ACHN (cell line): Measurements from ENCODE around the gene ATP7A.
"Not testable (repeated sequence)": the region's sequence is repeated elsewhere in the genome, so short reads cannot be mapped to it uniquely, and the experiment has no call there.

Source experiments
- DNase-seq: peaks from one replicate; pipeline ENCODE4 v3.0.0-alpha.2; 2015
- in situ Hi-C: cut with HindIII; loops from 2 replicates; pipeline ENCODE4 v1.10.0; 2017; ENCODE audit warnings: low sequenced_read_pairs, low pct_ligation_motif_present, low pct_unique_long_range_greater_than_20kb

ATP7A gene

DNA sequence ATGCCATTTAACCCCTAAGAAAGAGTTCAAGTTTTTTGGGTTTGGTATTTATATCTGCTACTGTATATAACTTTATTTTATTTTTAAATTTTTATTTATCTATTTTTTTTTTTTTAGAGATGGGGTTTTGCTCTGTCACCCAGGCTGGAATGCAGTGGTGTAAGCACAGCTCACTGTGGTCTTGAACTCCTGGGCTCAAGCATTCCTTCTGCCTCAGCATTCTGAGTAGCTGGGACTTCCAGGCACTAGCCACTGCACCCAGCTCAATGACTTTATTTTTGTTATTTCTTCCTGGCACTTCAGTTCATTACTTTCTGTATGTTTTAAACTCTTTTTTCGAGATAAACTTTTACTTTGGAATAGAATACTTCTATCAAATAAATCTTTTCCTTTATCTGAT, 101.4 kb downstream of the ATP7A start:
- in situ Hi-C loops: no loop called here
- no peak for DNase-seq

DNA sequence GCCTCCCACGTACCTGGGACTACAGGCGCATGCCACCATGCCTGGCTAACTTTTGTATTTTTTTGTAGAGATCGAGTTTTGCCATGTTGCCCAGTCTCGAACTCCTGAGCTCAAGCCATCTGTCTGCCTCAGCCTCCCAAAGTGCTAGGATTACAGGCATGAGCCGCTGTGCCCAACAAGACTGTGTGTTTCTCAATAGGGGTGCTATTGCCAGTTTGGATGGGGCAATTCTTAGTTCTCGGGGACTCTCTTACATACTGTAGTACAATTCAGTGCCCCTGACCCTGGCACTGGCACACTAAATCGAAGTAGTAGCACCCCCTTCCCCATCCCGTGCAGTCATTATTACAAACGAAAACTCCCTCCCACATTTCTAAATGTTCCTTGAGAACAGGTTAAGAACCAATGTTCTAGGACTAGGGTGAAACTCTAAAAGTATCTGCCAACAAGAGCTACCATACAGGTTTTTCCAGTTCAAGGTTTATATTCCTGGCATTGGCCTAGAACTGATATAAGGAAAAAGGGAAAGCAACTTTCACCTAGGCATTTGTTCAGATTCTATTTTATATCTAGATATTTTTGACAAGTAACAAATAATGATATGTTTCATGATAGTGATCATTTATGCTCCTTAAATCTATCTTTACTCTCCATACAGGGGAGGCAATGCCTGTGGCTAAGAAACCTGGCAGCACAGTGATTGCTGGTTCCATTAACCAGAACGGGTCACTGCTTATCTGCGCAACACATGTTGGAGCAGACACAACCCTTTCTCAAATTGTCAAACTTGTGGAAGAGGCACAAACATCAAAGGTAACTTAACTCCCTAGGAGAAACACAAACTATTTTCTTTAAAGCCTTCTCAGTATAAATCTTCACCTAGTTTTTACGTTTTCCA, 109.3 kb downstream of the ATP7A start:
- in situ Hi-C loops: no loop called here
- no peak for DNase-seq

DNA sequence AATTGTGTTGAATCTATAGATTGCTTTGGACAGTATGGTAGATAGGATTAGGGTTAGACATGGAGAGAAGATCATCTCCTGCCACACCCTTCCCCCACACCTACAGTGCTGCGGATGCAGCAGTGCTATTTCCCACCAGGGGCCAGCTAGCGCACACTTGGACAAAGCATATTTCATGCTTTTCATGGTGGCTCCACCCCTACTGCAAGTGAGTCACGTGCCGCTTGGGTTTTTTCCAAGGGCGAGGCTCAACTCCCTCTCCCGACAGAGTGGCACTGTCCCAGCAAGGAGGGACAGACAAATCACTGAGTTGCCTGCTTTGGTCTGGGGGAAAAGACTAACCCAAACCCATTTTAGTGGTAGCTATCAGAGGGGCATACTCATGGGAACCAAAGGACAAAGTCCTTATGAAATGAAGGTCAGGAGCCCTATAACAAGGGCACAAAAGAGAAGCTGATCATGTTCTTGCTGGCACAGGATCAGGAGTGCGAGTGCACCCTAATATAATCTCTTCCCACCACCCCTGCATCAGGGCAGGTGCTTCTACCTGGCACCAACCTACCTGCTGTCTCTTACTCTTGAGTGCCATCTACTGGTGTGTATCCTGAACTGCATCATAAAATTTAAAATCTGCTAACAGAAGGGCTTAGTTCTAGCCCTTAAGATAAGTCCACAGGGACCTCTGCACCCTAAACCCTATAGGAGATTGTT, 114.0 kb downstream of the ATP7A start:
- peak; percentile 8 for DNase-seq
- in situ Hi-C loops: no loop called here

DNA sequence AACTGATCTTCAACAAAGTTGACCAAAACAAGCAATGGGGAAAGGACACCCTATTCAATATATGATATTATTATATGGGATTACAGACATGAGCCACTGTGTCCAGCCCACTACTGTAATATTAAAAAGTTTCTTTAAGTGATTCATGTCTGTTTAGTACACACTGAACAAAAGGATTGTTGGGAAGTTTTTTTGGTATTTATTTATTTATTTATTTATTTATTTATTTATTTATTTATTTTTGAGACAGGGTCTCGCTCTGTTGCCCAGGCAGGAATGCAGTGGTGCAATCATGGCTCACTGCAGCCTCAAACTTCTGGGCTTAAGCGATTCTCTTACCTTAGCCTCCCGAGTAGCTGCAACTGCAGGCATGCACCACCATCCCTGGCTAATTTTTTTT, 117.3 kb downstream of the ATP7A start:
- in situ Hi-C loops: no loop called here
- no peak for DNase-seq

DNA sequence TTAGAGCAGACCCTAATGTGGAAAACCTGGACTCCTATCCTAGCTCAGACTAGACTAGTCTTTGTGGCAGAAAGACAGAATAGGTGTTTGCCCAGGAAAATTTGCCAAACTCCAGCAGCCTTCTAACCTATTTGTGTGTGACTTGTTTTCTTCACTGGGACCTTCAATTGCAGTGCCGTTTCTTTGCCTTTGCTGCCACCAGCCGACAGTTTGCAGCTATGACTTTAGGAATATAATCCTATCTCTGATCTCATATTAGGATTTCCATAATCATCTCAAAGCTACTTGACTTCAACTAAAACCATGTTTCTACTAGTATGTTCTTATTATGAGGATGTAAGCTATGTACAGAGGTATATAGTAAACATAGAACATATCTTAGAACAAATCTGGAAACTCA, 119.2 kb downstream of the ATP7A start:
- DNase-seq: peak; percentile 41
- in situ Hi-C loops: no loop called here

DNA sequence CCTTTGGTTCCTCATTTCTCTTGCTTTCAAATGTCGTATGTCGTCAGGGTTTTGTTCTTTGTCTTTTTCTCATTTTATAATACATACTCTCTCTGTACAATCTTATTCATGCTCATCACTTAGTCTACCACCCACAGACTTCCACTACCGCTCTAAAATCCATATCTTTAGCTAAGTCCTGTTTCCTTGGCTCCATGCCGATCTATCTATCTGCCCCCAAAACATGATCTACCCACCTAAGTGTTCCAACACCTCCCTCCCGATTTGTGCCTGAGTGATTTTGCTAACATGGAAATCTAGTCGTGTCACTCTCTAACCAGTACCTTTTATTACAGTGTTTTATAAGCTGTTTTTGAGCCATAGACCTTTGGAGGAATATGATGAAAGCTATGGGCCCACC, 124.6 kb downstream of the ATP7A start:
- in situ Hi-C loops: no loop called here
- no peak for DNase-seq

DNA sequence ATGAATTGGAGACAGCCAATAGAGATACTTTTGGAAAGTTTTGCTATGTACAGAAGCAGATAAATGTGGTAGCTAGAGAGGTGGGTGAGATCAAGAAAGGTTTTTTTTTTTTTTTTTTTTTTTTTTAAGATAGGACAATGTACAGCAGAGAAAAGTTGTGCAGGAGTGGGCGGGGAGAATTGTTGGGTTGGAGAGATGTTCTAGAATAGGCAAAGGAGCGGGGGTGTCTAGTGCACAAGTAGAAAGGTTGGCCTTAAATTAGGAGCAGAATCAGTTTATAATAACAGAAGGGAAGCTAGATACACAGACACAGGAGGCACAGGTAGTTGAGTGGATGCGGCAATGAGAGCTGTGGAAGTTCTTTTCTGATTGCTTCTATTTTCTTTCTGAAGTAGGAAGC, 127.4 kb downstream of the ATP7A start:
- in situ Hi-C loops: no loop called here
- no peak for DNase-seq

DNA sequence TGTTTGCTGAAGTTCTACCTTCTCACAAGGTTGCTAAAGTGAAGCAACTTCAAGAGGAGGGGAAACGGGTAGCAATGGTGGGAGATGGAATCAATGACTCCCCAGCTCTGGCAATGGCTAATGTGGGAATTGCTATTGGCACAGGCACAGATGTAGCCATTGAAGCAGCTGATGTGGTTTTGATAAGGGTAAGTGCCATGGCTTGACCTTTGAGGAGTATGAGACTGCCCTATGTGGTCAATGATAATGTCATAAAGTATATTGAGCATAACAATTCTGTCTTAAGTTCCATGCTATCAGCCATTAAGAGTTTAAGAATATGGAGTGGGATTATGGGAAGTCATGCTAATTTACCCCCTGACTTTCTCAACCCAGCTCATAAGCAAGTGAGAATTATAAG, 132.1 kb downstream of the ATP7A start:
- DNase-seq: no peak
- in situ Hi-C loops: no loop called here

DNA sequence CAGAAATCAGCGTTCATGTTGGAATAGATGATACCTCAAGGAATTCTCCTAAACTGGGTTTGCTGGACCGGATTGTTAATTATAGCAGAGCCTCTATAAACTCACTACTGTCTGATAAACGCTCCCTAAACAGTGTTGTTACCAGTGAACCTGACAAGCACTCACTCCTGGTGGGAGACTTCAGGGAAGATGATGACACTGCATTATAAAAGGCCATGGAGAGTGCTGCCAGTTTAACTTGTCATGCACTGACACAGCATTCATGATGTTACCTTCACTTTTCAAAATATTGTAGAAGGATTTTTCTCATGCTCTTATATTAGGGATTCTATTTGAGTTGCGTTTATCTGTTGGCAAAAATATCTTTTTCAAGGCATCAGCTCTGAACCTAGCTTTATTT, 135.9 kb downstream of the ATP7A start:
- in situ Hi-C loops: no loop called here
- no peak for DNase-seq

DNA sequence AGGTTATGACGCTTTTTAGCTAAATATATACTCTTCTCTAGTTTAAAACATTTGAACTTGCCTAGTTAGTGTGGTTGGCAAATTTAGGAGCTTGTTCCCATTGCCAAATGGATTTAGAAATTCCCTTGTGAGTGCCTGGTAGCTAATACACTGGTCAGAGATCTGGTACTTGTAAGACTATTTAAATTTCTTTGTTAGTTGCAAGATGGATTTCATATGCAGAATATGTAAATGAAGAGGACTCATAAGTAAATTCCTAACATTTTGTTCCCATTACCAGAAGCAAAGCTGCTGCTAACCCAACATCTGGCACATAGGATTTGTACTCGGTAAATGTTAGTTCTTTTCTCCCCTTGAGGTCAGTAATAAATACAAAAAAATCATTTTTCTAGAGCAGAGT, 137.6 kb downstream of the ATP7A start:
- in situ Hi-C loops: no loop called here
- no peak for DNase-seq

DNA sequence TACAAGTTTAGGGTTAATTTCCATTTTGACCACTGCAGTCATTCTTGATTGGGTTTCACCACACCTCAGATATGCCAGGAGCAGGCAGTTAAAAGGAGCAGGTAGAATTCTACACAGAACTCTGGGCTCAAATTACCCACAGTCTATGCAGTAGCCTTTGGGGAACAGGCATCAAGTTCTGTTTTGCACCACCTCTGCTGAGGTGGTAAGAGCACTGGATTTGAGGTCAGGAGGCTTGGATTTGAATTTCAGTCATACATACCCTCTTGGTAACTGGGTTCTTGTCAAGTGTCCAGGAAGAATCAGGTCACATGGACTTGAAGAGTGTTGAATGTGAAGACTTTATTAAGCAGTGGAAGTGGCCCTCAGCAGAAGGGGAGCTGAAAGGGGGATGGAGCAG, 153.2 kb downstream of the ATP7A start:
- DNase-seq: no peak
- in situ Hi-C loops: no loop called here

DNA sequence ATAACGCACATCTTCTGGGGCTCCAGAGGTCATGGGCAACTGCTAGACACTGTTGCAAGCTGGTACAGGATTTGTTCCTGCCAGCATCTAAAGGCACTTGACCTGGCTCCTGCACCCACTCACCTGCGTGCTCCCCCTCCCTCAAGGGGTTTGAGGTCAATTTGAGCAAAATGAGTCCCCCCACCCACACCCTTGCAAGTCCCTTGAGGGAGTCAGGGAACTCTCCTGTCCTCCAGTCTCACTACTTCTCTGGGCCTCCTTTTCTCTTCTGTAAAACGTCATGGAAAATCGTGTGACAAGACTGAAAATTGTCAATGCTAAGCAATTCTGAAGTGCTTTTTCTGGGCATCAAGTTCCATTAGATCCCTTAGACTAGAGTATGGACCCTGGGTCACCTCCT, 153.7 kb downstream of the ATP7A start:
- in situ Hi-C loops: no loop called here
- no peak for DNase-seq

DNA sequence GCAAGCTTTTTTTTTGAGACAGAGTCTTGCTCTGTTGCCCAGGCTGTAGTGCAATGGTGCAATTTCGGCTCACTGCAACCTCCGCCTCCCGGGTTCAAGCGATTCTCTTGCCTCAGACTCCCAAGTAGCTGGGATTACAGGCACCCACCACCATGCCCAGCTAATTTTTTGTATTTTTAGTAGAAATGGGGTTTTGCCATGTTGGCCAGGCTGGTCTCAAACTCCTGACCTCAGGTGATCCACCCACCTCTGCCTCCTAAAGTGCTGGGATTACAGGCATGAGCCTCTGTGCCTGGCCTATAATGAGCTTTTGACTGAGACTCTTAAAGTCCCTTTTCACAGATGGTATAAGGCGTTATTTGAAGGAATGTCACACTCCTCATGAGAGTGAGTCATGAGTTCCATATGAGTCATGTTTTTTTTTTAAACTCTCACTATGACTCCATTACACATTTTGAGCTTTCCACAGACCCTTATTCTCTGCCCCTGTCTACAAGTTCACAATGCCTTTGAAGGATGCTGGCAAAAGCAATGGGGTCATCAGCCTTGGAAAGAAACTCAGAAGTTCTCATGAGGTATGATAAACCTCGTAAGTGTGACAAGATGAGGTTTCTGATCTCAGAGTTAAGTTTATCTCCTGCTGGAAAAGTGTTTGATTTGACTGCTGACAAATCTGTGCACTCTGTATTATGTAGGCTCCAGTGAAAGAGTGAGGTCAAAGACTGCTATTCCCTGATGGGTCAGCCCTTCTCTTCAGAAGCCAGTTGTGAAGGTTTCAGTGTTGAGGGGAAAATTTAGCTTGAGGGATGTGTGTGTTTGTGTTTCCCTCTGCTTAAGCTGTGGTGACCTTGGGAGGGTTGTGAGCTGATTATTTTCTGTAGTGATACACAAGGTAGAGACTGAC, 154.5 kb downstream of the ATP7A start:
- in situ Hi-C loops: not testable (repeated sequence)
- DNase-seq: peak; percentile 62

DNA sequence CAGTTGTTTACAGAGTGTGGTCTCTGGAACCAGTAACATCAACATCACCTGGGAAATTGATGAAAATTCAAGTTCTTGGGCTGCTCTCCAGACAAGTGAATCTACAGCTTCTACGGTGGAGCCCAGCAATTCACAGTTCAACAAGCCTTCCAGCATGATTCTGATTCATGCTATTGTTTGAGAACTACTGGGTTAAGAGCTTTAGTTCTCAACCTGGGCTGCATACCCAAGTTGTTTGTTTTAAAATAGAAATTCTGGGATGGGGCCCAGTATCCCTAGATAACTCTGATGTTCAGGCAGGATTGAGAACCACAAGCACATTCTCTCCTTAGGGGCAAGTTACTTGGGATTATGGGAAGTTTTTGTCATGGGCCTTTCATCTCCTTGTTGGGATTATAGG, 155.6 kb downstream of the ATP7A start:
- in situ Hi-C loops: no loop called here
- no peak for DNase-seq

DNA sequence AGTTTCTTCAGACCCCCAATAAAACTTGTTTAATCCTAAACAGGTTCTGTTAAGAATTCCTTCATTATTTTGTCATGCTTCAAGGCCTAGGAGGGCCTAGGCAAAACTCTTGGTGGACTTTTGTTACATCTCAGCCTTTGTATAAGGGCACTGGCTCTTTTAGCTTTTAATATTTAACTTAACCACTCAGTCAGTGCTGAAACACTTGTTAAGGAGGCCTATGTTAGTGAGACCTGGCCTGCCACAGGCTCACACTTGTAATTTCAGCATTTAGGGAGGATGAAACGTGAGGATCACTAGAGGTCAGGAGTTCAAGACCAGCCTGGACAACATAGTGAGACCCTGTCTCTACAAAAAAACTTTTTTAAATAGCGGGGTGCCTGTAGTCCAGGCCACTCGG, 160.8 kb downstream of the ATP7A start:
- peak; percentile 31 for DNase-seq
- in situ Hi-C loops: no loop called here

DNA sequence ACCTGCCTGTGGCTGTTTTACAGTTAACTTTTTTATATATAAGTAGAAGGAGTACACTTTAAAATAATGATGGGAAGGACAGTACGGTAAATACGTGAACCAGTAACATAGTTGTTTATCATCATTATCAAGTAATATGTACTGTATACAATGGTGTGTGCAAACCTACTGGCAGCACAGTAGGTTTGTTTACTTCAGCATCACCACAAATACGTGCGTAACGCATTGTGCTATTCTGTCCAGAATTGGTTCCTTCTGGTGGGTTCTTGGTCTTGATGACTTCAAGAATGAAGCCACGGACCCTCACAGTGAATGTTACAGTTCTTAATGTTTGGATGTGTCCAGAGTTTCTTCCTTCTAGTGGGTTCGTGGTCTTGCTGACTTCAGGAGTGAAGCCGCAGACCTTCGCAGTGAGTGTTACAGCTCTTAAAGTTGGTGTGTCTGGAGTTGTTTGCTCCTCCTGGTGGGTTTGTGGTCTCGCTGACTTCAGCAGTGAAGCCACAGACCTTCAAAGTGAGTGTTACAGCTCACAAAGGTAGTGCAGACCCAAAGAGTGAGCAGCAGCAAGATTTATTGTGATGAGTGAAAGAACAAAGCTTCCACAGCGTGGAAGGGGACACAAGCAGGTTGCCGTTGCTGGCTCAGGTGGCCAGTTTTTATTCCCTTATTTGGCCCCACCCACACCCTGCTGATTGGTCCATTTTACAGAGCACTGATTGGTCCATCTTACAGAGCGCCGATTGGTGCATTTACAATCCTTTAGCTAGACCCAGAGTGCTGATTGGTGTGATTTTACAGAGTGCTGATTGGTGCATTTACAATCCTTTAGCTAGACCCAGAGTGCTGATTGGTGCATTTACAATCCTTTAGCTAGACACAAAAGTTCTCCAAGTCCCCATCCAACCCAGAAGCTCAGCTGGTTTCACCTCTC, 162.9 kb downstream of the ATP7A start:
- in situ Hi-C loops, DNase-seq: not testable (repeated sequence)

DNA sequence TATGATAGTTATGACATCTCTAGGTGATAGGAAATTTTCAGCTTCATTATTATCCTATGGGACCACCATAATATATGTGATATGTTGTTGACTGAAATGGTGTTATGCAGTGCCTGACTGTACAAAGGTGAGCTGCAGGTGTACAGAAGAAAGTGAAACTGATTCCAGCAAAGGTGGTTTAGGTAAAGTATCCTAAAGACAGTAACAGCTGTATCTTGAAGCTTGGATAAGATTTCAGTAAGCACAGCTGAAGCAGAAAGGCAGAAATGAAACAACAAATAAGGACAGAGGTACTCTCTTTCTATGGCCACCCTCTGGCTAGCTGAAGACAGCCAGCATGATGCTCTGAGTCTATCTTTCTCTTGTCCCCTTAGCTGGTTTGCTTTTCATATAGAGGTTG, 163.6 kb downstream of the ATP7A start:
- in situ Hi-C loops: no loop called here
- no peak for DNase-seq

DNA sequence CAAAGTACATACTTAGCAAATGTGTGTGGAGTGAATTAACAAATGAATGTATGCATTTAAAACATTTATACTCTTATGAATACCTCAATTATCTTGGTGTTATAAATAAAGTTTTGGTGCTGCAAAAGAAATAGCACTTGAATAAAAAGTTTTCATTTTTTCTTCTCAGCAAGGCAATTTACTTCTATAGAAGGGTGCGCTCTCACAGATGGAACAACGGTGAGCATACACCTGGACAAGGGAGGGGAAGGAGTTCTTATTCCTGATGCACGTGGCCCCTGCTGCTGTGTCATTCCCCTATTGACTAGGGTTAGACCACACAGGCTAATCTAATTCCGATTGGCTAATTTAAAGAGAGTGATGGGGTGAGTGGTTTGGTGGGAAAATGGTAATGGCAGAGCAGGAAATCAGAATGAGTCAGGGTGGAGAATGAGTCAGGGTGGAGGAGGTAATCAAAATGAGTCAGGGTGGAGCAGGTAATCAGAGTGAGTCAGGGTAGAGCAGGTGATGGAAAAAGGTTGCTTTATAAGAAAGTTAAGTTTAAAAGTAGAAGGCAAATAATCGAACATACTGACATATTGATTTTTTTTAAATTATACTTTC, 165.4 kb downstream of the ATP7A start:
- no peak for DNase-seq
- in situ Hi-C loops: no loop called here
